Measurements from ENCODE around the gene RASA2.

DNA sequence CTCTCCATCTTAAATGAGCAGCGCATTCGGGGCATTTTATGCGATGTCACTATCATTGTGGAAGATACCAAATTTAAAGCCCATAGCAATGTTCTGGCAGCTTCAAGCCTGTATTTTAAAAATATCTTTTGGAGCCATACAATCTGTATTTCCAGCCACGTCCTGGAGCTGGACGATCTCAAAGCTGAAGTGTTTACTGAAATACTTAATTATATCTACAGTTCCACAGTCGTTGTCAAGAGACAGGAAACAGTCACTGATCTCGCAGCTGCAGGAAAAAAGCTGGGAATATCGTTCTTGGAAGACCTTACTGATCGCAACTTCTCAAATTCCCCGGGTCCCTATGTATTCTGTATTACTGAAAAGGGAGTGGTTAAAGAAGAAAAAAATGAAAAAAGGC lies 44.4 kb upstream of the RASA2 start:
- TF ChIP-seq EZH2 (IDR thresholded peaks at IDR 0.05; ENCODE audit: borderline replicate concordance): no peak
- TF ChIP-seq, protein P1, sequence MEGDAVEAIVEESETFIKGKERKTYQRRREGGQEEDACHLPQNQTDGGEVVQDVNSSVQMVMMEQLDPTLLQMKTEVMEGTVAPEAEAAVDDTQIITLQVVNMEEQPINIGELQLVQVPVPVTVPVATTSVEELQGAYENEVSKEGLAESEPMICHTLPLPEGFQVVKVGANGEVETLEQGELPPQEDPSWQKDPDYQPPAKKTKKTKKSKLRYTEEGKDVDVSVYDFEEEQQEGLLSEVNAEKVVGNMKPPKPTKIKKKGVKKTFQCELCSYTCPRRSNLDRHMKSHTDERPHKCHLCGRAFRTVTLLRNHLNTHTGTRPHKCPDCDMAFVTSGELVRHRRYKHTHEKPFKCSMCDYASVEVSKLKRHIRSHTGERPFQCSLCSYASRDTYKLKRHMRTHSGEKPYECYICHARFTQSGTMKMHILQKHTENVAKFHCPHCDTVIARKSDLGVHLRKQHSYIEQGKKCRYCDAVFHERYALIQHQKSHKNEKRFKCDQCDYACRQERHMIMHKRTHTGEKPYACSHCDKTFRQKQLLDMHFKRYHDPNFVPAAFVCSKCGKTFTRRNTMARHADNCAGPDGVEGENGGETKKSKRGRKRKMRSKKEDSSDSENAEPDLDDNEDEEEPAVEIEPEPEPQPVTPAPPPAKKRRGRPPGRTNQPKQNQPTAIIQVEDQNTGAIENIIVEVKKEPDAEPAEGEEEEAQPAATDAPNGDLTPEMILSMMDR (IDR thresholded peaks at IDR 0.05; ENCODE audit: poor library complexity): no peak

Measured in hepatocyte (in vitro differentiated cells).